GM12878 (cell line): ENCODE measurements around the gene SCYL1. TPM values are rescaled to one million over a fixed set of nuclear protein-coding genes. Genes with fewer than 3 reads are reported as not detected.
A peak's percentile ranks its signal among the peaks of the same experiment; 100 is the strongest.

ENCODE experiments used
- CHD2 ChIP-seq: IDR thresholded peaks from 2 replicates; pipeline ENCODE4 v1.6.1; 2011; ENCODE audit warnings: low read depth, low read length, improper control_type of control experiment, borderline replicate concordance
- HDAC6 ChIP-seq: fragments of 200-600 bp; sonication (generic); IDR thresholded peaks from one replicate; pipeline ENCODE4 v1.8.0; 2017; ENCODE audit warnings: antibody characterized with exemption; ENCODE audit not compliant: unreplicated experiment
- JUND ChIP-seq: IDR thresholded peaks from 2 replicates; pipeline ENCODE4 v1.6.1; 2012; ENCODE audit warnings: low read depth, mild to moderate bottlenecking, low read length, improper control_type of control experiment, moderate library complexity
- KAT2A ChIP-seq: conservative IDR thresholded peaks from 2 replicates; pipeline ENCODE4 v1.6.1; 2011; ENCODE audit warnings: low read depth, low read length; ENCODE audit not compliant: control insufficient read depth
- KDM1A ChIP-seq: fragments of 200-600 bp; sonication (generic); IDR thresholded peaks from 2 replicates; pipeline ENCODE4 v1.6.1; 2016; ENCODE audit warnings: borderline replicate concordance
- LARP7 ChIP-seq: fragments of 450-650 bp; IDR thresholded peaks from 2 replicates; pipeline ENCODE4 v1.6.1; 2017; ENCODE audit warnings: mild to moderate bottlenecking
- MYC ChIP-seq: IDR thresholded peaks from 2 replicates; pipeline ENCODE4 v1.6.1; 2011; ENCODE audit warnings: mild to moderate bottlenecking, low read length, moderate library complexity, inconsistent platforms; ENCODE audit not compliant: insufficient read depth, insufficient replicate concordance, insufficient read length, severe bottlenecking
- NFXL1 ChIP-seq: fragments of 450-650 bp; IDR thresholded peaks from 2 replicates; pipeline ENCODE4 v1.6.1; 2017; ENCODE audit warnings: antibody characterized with exemption, mild to moderate bottlenecking, borderline replicate concordance
- RBBP5 ChIP-seq: fragments of 200-600 bp; sonication (generic); conservative IDR thresholded peaks from 2 replicates; pipeline ENCODE4 v1.6.1; 2016
- SIN3A ChIP-seq: IDR thresholded peaks from 2 replicates; pipeline ENCODE4 v1.6.1; 2012; ENCODE audit warnings: low read depth, low read length, improper control_type of control experiment
- SPI1 ChIP-seq: IDR thresholded peaks from 2 replicates; pipeline ENCODE4 v1.6.1; 2011; ENCODE audit warnings: low read depth, mild to moderate bottlenecking, low read length, moderate library complexity, borderline replicate concordance; ENCODE audit not compliant: insufficient read depth
- ZNF217 ChIP-seq: fragments of 450-650 bp; IDR thresholded peaks from 2 replicates; pipeline ENCODE4 v1.6.1; 2017; ENCODE audit warnings: antibody characterized with exemption, mild to moderate bottlenecking
- polyA plus RNA-seq, 11 experiments: library from polyadenylated mRNA; depleted of rRNA in 4 of 11; unstranded in 6 of 11; stranded (reverse) in 5 of 11; fragments of >200 nt; fragmentation: Nextera tagmentation in 4 of 11; fragmentation: Illumina TruSeq in 1 of 11; extraction: Ambion mirVana in 4 of 11; extraction: Trizol in 1 of 11; gene quantifications; 1 replicate in 1 of 11; 2 replicates in 10 of 11; pipeline versions ENCODE4 v1.2.1 to v1.2.3, GENCODE V29; 2011 to 2016; ENCODE audit warnings: inconsistent platforms in 2 of 11, missing spikeins in 2 of 11, low read depth in 1 of 11
- total RNA-seq, 4 experiments: library from RNA; depleted of rRNA in 3 of 4; stranded (reverse); fragments of >200 nt in 3 of 4; fragmentation: Illumina TruSeq in 1 of 4; extraction: Trizol in 1 of 4; gene quantifications; 2 replicates each; pipeline versions ENCODE4 v1.2.1 to v1.2.3, GENCODE V29; 2013 to 2021
- TF ChIP-seq, protein P1 (sequence below): fragments of 150-350 bp; IDR thresholded peaks from 2 replicates; pipeline ENCODE4 v1.6.1; 2014; ENCODE audit warnings: mild to moderate bottlenecking, low read depth, low read length
- TF ChIP-seq, protein P2 (sequence below): fragments of 450-650 bp; IDR thresholded peaks from 2 replicates; pipeline ENCODE4 v1.6.1; 2017; ENCODE audit warnings: mild to moderate bottlenecking, low read depth, inconsistent platforms; ENCODE audit not compliant: poor library complexity, severe bottlenecking
- TF ChIP-seq, protein P3 (sequence below): fragments of 450-650 bp; IDR thresholded peaks from 2 replicates; pipeline ENCODE4 v1.6.1; 2016; ENCODE audit warnings: mild to moderate bottlenecking
- TF ChIP-seq, protein P4 (sequence below): IDR thresholded peaks from 2 replicates; pipeline ENCODE4 v1.6.1; 2012; ENCODE audit warnings: low read length, inconsistent platforms
- TF ChIP-seq, protein P5 (sequence below): IDR thresholded peaks from 2 replicates; pipeline ENCODE4 v1.6.1; 2012; ENCODE audit warnings: improper control_type of control experiment, low read depth, low read length; ENCODE audit not compliant: insufficient replicate concordance

SCYL1 gene
- total and polyA plus RNA-seq, 10 of the 15 experiments (the other 5 are each of a cell fraction or from before 2014, with no cell fraction given) = 0.80 to 82.7 (median 51.2) TPM

DNA sequence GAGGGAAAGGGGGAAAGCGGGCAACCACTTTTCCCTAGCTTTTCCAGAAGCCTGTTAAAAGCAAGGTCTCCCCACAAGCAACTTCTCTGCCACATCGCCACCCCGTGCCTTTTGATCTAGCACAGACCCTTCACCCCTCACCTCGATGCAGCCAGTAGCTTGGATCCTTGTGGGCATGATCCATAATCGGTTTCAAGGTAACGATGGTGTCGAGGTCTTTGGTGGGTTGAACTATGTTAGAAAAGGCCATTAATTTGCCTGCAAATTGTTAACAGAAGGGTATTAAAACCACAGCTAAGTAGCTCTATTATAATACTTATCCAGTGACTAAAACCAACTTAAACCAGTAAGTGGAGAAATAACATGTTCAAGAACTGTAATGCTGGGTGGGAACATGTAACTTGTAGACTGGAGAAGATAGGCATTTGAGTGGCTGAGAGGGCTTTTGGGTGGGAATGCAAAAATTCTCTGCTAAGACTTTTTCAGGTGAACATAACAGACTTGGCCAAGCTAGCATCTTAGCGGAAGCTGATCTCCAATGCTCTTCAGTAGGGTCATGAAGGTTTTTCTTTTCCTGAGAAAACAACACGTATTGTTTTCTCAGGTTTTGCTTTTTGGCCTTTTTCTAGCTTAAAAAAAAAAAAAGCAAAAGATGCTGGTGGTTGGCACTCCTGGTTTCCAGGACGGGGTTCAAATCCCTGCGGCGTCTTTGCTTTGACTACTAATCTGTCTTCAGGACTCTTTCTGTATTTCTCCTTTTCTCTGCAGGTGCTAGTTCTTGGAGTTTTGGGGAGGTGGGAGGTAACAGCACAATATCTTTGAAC, 19.2 kb upstream of the SCYL1 start (continued):
- TF ChIP-seq SIN3A = no peak
- no peak for TF ChIP-seq SPI1
- no peak for TF ChIP-seq MYC
- TF ChIP-seq KAT2A = no peak
- no peak for TF ChIP-seq ZNF217
- no peak for TF ChIP-seq JUND
- TF ChIP-seq HDAC6 = no peak
- TF ChIP-seq, protein P1, sequence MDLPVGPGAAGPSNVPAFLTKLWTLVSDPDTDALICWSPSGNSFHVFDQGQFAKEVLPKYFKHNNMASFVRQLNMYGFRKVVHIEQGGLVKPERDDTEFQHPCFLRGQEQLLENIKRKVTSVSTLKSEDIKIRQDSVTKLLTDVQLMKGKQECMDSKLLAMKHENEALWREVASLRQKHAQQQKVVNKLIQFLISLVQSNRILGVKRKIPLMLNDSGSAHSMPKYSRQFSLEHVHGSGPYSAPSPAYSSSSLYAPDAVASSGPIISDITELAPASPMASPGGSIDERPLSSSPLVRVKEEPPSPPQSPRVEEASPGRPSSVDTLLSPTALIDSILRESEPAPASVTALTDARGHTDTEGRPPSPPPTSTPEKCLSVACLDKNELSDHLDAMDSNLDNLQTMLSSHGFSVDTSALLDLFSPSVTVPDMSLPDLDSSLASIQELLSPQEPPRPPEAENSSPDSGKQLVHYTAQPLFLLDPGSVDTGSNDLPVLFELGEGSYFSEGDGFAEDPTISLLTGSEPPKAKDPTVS = no peak
- 0 out of 2 replicates have a peak, but pooled peaks have one; percentile 40 for TF ChIP-seq LARP7
- no peak for TF ChIP-seq NFXL1
- no peak for TF ChIP-seq KDM1A
- TF ChIP-seq, protein P2, sequence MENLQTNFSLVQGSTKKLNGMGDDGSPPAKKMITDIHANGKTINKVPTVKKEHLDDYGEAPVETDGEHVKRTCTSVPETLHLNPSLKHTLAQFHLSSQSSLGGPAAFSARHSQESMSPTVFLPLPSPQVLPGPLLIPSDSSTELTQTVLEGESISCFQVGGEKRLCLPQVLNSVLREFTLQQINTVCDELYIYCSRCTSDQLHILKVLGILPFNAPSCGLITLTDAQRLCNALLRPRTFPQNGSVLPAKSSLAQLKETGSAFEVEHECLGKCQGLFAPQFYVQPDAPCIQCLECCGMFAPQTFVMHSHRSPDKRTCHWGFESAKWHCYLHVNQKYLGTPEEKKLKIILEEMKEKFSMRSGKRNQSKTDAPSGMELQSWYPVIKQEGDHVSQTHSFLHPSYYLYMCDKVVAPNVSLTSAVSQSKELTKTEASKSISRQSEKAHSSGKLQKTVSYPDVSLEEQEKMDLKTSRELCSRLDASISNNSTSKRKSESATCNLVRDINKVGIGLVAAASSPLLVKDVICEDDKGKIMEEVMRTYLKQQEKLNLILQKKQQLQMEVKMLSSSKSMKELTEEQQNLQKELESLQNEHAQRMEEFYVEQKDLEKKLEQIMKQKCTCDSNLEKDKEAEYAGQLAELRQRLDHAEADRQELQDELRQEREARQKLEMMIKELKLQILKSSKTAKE = no peak
- TF ChIP-seq, protein P3, sequence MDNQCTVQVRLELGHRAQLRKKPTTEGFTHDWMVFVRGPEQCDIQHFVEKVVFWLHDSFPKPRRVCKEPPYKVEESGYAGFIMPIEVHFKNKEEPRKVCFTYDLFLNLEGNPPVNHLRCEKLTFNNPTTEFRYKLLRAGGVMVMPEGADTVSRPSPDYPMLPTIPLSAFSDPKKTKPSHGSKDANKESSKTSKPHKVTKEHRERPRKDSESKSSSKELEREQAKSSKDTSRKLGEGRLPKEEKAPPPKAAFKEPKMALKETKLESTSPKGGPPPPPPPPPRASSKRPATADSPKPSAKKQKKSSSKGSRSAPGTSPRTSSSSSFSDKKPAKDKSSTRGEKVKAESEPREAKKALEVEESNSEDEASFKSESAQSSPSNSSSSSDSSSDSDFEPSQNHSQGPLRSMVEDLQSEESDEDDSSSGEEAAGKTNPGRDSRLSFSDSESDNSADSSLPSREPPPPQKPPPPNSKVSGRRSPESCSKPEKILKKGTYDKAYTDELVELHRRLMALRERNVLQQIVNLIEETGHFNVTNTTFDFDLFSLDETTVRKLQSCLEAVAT = peak; percentile 9
- no peak for TF ChIP-seq CHD2
- TF ChIP-seq RBBP5 = no peak
- TF ChIP-seq, protein P4, sequence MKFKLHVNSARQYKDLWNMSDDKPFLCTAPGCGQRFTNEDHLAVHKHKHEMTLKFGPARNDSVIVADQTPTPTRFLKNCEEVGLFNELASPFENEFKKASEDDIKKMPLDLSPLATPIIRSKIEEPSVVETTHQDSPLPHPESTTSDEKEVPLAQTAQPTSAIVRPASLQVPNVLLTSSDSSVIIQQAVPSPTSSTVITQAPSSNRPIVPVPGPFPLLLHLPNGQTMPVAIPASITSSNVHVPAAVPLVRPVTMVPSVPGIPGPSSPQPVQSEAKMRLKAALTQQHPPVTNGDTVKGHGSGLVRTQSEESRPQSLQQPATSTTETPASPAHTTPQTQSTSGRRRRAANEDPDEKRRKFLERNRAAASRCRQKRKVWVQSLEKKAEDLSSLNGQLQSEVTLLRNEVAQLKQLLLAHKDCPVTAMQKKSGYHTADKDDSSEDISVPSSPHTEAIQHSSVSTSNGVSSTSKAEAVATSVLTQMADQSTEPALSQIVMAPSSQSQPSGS = no peak
- TF ChIP-seq, protein P5, sequence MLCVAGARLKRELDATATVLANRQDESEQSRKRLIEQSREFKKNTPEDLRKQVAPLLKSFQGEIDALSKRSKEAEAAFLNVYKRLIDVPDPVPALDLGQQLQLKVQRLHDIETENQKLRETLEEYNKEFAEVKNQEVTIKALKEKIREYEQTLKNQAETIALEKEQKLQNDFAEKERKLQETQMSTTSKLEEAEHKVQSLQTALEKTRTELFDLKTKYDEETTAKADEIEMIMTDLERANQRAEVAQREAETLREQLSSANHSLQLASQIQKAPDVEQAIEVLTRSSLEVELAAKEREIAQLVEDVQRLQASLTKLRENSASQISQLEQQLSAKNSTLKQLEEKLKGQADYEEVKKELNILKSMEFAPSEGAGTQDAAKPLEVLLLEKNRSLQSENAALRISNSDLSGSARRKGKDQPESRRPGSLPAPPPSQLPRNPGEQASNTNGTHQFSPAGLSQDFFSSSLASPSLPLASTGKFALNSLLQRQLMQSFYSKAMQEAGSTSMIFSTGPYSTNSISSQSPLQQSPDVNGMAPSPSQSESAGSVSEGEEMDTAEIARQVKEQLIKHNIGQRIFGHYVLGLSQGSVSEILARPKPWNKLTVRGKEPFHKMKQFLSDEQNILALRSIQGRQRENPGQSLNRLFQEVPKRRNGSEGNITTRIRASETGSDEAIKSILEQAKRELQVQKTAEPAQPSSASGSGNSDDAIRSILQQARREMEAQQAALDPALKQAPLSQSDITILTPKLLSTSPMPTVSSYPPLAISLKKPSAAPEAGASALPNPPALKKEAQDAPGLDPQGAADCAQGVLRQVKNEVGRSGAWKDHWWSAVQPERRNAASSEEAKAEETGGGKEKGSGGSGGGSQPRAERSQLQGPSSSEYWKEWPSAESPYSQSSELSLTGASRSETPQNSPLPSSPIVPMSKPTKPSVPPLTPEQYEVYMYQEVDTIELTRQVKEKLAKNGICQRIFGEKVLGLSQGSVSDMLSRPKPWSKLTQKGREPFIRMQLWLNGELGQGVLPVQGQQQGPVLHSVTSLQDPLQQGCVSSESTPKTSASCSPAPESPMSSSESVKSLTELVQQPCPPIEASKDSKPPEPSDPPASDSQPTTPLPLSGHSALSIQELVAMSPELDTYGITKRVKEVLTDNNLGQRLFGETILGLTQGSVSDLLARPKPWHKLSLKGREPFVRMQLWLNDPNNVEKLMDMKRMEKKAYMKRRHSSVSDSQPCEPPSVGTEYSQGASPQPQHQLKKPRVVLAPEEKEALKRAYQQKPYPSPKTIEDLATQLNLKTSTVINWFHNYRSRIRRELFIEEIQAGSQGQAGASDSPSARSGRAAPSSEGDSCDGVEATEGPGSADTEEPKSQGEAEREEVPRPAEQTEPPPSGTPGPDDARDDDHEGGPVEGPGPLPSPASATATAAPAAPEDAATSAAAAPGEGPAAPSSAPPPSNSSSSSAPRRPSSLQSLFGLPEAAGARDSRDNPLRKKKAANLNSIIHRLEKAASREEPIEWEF = no peak
